Measurements from ENCODE around the gene MPDU1.
A peak's percentile ranks its signal among the peaks of the same experiment; 100 is the strongest.

Gene MPDU1

GRCh38 chr17:7573324-7574080 is 10.2 kb upstream of the MPDU1 start:
- DNase-seq: peak; percentile 81
- H3K4me1 Mint-ChIP-seq: peaks cover 60% of the 10 kb centered on the region
- H3K36me3 Mint-ChIP-seq (ENCODE audit: low read depth): peaks cover 78% of the 10 kb centered on the region
- no peaks in the 10 kb centered on the region for H3K9me3 Mint-ChIP-seq
- H3K4me3 Mint-ChIP-seq: peak overlapping the region; percentile 97
- no peak for TF ChIP-seq CTCF (IDR thresholded peaks at IDR 0.05)
- peak overlapping the region; percentile 99 for H3K27ac Mint-ChIP-seq
- no peaks in the 10 kb centered on the region for H3K27me3 Mint-ChIP-seq (ENCODE audit: low read depth, poor library complexity)

- Mint-ChIP-seq H3K36me3 (ENCODE audit: low read depth) (peaks cover 78% of the 10 kb centered on the region), H3K4me3 (peak overlapping the region; percentile 97), H3K27ac (peak overlapping the region; percentile 97), H3K27me3 (ENCODE audit: low read depth, poor library complexity) (no peaks in the 10 kb centered on the region), H3K9me3 (no peaks in the 10 kb centered on the region), H3K4me1 (peaks cover 67% of the 10 kb centered on the region)
- no peak for TF ChIP-seq CTCF (IDR thresholded peaks at IDR 0.05)
- no peak for DNase-seq
Measured at GRCh38 chr17:7574176-7574953, 9.3 kb upstream of the MPDU1 start.

- peaks cover 77% of the 10 kb centered on the region for H3K4me1 Mint-ChIP-seq
Measured at GRCh38 chr17:7575481-7575883, 8.2 kb upstream of the MPDU1 start.

GRCh38 chr17:7575959-7576358 is 7.7 kb upstream of the MPDU1 start:
- Mint-ChIP-seq H3K36me3 (ENCODE audit: low read depth) (peaks cover 70% of the 10 kb centered on the region), H3K27me3 (ENCODE audit: low read depth, poor library complexity) (no peaks in the 10 kb centered on the region), H3K9me3 (no peaks in the 10 kb centered on the region), H3K4me3 (peak overlapping the region; percentile 97), H3K27ac (peak overlapping the region; percentile 89), H3K4me1 (peaks cover 80% of the 10 kb centered on the region)
- DNase-seq: no peak
- TF ChIP-seq CTCF (IDR thresholded peaks at IDR 0.05): no peak

More at GRCh38 chr17:7575481-7575883, 8.2 kb upstream of the MPDU1 start:
- TF ChIP-seq CTCF (IDR thresholded peaks at IDR 0.05): no peak
- Mint-ChIP-seq H3K9me3 (no peaks in the 10 kb centered on the region), H3K27ac (peak overlapping the region; percentile 97), H3K27me3 (ENCODE audit: low read depth, poor library complexity) (no peaks in the 10 kb centered on the region), H3K36me3 (ENCODE audit: low read depth) (peaks cover 72% of the 10 kb centered on the region), H3K4me3 (peak overlapping the region; percentile 97)
- no peak for DNase-seq

- H3K4me3 Mint-ChIP-seq: peak overlapping the region; percentile 97
- H3K27me3 Mint-ChIP-seq (ENCODE audit: low read depth, poor library complexity): no peaks in the 10 kb centered on the region
- H3K36me3 Mint-ChIP-seq (ENCODE audit: low read depth): peaks cover 68% of the 10 kb centered on the region
- H3K27ac Mint-ChIP-seq: peak overlapping the region; percentile 89
- H3K9me3 Mint-ChIP-seq: no peaks in the 10 kb centered on the region
- DNase-seq: no peak
- peaks cover 80% of the 10 kb centered on the region for H3K4me1 Mint-ChIP-seq
- no peak for TF ChIP-seq CTCF (IDR thresholded peaks at IDR 0.05)
Measured at GRCh38 chr17:7576432-7576937, 7.2 kb upstream of the MPDU1 start.
